Ovary (tissue), 9 donors: Measurements from ENCODE around the gene MRPL48. TPM values are rescaled to one million over a fixed set of nuclear protein-coding genes. Genes with fewer than 3 reads are reported as not detected.

Source experiments
- DNase-seq, 5 donors: peaks; one replicate each; pipeline ENCODE4 v3.0.0-alpha.2; 2019 to 2020
- H3K27ac ChIP-seq, 2 donors: fragments of 200-600 bp; one replicate each; pipeline versions ENCODE4 v1.5.1 to v1.8.0; 2019 to 2022
- H3K27me3 ChIP-seq: fragments of 200-600 bp; one replicate; pipeline ENCODE4 v1.8.0; 2022
- H3K36me3 ChIP-seq: fragments of 200-600 bp; sonication (generic); one replicate; pipeline ENCODE4 v1.5.1; 2019
- H3K4me1 ChIP-seq: one replicate; pipeline ENCODE4 v1.8.1; 2013; ENCODE audit warnings: mild to moderate bottlenecking, moderate library complexity; ENCODE audit not compliant: insufficient read depth
- H3K4me3 ChIP-seq: fragments of 200-600 bp; sonication (generic); one replicate; pipeline ENCODE4 v1.5.1; 2017
- H3K9me3 ChIP-seq, 2 donors: fragments of 200-600 bp in 1 of 2; sonication (generic) in 1 of 2; one replicate each; pipeline versions ENCODE4 v1.5.1 to v1.8.1; 2013 to 2019; ENCODE audit warnings: mild to moderate bottlenecking in 1 of 2, moderate library complexity in 1 of 2
- EP300 ChIP-seq: sonication (generic); formaldehyde crosslinking; IDR thresholded peaks from one replicate; pipeline ENCODE4 v1.6.1; 2017; ENCODE audit warnings: antibody characterized with exemption
- POLR2A ChIP-seq: fragments of 450-650 bp; IDR thresholded peaks from one replicate; pipeline ENCODE4 v1.6.1; 2017; ENCODE audit warnings: antibody characterized with exemption, mild to moderate bottlenecking, moderate library complexity
- WGBS, 3 donors: extraction: QIAGEN DNeasy Blood & Tissue Kit in 1 of 3; methylation state at CpG; one replicate each; pipeline versions ENCODE4 v1.1.5 to v1.1.7; 2013 to 2017; 5-methylcytosine and 5-hydroxymethylcytosine counted together
- intact Hi-C, 4 donors: fragments of 100-400 bp; cut with DNase I; formaldehyde crosslinking; loops; one replicate each; pipeline versions ENCODE4 v1.11.0 to v1.15.1; 2022 to 2023
- polyA plus RNA-seq, 2 donors: library from polyadenylated mRNA; stranded (reverse); fragments of 200-250 nt in 1 of 2; fragments of 350-450 nt in 1 of 2; fragmentation: Illumina TruSeq in 1 of 2; extraction: RNeasy Lipid Tissue Mini Kit (QIAGEN cat#74804) in 1 of 2; gene quantifications; one replicate each; pipeline ENCODE4 v1.2.3, GENCODE V29; 2013 to 2014
- total RNA-seq, 7 donors: library from RNA; depleted of rRNA in 2 of 7; stranded (reverse); fragments of >200 nt in 2 of 7; fragmentation: NEBNext Ultra II Directional in 3 of 7; extraction: Animal tissue kit (Norgen Biotek cat#: 25700) in 3 of 7; gene quantifications; one replicate each; pipeline versions ENCODE4 v1.1.0 to v1.2.4, GENCODE V29; 2016 to 2023
- TF ChIP-seq, protein P1 (sequence below), 3 donors: fragments of 450-650 bp in 2 of 3; fragments of 200-600 bp in 1 of 3; IDR thresholded peaks; one replicate each; pipeline versions ENCODE4 v1.5.1 to v1.8.0; 2016 to 2022; ENCODE audit warnings: antibody characterized with exemption in 3 of 3, mild to moderate bottlenecking in 1 of 3
- donor health status: DM: no; HTN: no; CAD: no; lungs with moderate emphysema.
- donor health status: DM: no; HTN: no; CAD: no.
- donor health status: Bipolar disorder and iron deficiency.
- donor health status: DM: yes; HTN: yes; CAD: no.
- donor health status: DM: no; HTN: no; CAD: no.
- donor health status: DM: yes; HTN: yes; CAD: no.

MRPL48 gene
- total and polyA plus RNA-seq, 9 donors = 18.7 to 33.4 (median 30.4) TPM

DNA sequence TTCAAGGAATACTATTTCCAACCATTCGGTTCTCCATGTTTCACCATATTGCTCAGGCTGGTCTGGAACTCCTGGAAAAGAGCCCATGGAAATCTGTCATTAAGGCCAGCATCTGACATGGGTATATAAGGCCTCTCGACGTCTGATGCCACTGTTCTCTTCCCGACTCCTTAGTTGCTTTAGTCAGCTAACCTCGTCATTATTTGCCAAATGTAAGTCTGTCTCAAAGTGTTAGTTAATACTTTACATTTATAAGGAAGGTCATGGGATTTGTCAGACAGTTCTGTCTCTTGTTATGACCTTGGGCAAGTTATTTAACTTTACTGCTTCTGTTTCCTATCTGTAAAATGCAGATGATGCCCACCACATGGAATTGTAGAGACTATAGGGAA is 1.6 kb downstream of the MRPL48 start:
- 52 to 65% (median 56%) methylated on average over 5 of the region's 5 CpGs for whole genome bisulfite sequencing, 3 donors
- intact Hi-C loops = no loop called here
- DNase-seq = no peak
- no peaks in the 10 kb centered on the region for H3K9me3 ChIP-seq
- H3K4me3 ChIP-seq = no peak overlapping the region
- H3K27ac ChIP-seq = no peak overlapping the region
- H3K27me3 ChIP-seq = no peaks in the 10 kb centered on the region
- H3K36me3 ChIP-seq = no peaks in the 10 kb centered on the region
- TF ChIP-seq POLR2A (no peak), EP300 (no peak)
- TF ChIP-seq, protein P1, sequence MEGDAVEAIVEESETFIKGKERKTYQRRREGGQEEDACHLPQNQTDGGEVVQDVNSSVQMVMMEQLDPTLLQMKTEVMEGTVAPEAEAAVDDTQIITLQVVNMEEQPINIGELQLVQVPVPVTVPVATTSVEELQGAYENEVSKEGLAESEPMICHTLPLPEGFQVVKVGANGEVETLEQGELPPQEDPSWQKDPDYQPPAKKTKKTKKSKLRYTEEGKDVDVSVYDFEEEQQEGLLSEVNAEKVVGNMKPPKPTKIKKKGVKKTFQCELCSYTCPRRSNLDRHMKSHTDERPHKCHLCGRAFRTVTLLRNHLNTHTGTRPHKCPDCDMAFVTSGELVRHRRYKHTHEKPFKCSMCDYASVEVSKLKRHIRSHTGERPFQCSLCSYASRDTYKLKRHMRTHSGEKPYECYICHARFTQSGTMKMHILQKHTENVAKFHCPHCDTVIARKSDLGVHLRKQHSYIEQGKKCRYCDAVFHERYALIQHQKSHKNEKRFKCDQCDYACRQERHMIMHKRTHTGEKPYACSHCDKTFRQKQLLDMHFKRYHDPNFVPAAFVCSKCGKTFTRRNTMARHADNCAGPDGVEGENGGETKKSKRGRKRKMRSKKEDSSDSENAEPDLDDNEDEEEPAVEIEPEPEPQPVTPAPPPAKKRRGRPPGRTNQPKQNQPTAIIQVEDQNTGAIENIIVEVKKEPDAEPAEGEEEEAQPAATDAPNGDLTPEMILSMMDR (IDR thresholded peaks at IDR 0.05) = no peak
- no peaks in the 10 kb centered on the region for H3K4me1 ChIP-seq

DNA sequence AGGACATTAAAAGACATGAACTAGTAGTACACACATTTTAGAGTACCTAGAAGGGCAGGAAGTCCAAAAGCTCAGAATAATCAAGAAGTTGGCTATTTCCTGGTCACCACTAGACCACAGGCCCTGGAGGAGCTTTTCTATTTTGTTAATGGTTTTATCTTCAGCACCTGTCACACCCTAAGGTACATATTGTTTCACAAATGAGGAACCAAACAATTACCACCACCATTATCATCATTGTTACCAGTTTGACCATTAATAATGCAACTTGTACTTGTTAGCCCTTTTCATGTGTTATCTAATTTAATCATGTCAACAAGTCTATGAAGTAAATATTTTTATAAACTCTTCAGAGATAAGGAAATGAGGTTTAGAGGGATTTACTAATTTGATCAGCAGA is 4.9 kb downstream of the MRPL48 start:
- TF ChIP-seq EP300 (no peak), POLR2A (no peak)
- TF ChIP-seq, protein P1 (IDR thresholded peaks at IDR 0.05) = no peak
- Histone ChIP-seq H3K4me1 (no peaks in the 10 kb centered on the region), H3K27me3 (no peaks in the 10 kb centered on the region), H3K4me3 (no peak overlapping the region), H3K9me3 (no peaks in the 10 kb centered on the region), H3K36me3 (no peaks in the 10 kb centered on the region), H3K27ac (no peak overlapping the region)
- no peak for DNase-seq
- intact Hi-C loops = no loop called here

DNA sequence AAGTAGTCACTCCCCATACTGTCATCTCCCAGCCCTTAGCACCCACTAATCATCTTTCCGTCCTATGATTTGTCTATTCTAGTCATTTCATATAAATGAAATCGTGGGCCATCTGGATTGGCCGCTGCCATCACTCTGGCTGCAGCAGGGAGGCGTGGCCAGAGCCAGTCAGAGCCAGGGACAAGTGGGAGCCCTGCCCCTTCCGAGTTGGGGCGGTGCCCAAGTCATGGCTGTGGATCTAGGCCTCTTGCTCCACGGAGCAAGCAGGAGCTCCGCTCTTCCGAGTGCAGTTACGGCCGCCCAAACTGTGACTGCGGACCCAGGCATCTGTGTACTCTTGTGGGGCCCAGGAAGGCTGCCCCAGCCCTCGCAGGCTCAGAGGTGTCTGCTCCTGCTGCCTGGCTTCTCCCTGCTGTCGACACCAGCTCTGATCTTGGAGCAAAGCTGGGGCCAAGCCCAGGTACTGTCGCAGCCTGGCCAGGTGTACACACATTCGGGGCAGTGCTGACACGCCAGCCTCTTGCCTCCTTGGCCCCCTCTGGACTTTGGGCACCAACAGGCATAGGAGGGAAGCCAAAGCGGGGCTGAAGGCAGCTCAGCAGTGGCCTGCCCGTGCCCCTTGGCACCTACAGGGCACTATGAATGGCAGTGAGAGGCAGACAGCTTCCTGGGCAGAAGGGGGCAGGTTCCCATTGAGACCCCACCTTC is 8.4 kb downstream of the MRPL48 start:
- no peaks in the 10 kb centered on the region for H3K27me3 ChIP-seq
- no peak overlapping the region for H3K27ac ChIP-seq
- 85 to 87% (median 86%) methylated on average over 19 of the region's 19 CpGs for WGBS, 3 donors
- H3K4me3 ChIP-seq = no peak overlapping the region
- no peaks in the 10 kb centered on the region for H3K4me1 ChIP-seq
- H3K36me3 ChIP-seq = no peaks in the 10 kb centered on the region
- DNase-seq = no peak
- intact Hi-C loops = no loop called here
- TF ChIP-seq, protein P1 (IDR thresholded peaks at IDR 0.05) = no peak
- TF ChIP-seq POLR2A = no peak
- no peak for TF ChIP-seq EP300
- no peaks in the 10 kb centered on the region for H3K9me3 ChIP-seq

DNA sequence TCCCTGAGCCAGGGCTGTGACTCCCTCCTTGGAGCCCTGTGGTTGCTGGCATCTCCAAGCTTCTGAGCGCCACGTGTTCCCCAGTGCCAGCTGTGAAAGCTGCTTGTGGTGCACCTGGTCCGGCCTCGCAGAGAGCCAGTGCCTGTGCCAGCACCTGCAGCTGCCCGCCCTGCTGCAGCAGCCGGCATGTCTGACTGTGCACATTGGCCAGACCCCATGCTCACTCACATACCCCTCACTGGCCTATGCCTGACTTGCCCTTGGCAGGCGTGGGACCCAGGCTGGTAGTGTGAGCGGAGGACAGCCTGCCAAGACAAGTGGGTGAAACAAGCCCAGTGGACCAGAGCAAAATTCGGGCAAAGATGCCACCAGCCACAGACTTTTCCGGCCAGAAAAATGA is 9.8 kb downstream of the MRPL48 start:
- intact Hi-C loops = no loop called here
- TF ChIP-seq, protein P1 (IDR thresholded peaks at IDR 0.05) = no peak
- TF ChIP-seq POLR2A (no peak), EP300 (no peak)
- no peaks in the 10 kb centered on the region for H3K9me3 ChIP-seq
- no peak overlapping the region for H3K27ac ChIP-seq
- no peaks in the 10 kb centered on the region for H3K27me3 ChIP-seq
- DNase-seq = no peak
- H3K4me1 ChIP-seq = no peaks in the 10 kb centered on the region
- no peaks in the 10 kb centered on the region for H3K36me3 ChIP-seq
- H3K4me3 ChIP-seq = no peak overlapping the region
- WGBS, 3 donors = 72 to 78% (median 76%) methylated on average over 10 of the region's 10 CpGs
